ENCODE data around the gene PTGDS. TPM values are rescaled to one million over a fixed set of nuclear protein-coding genes. Genes with fewer than 3 reads are reported as not detected.
A peak's percentile ranks its signal among the peaks of the same experiment; 100 is the strongest.

Gene PTGDS
- total RNA-seq, 1 donor from 2014 or later: 225 TPM

DNA sequence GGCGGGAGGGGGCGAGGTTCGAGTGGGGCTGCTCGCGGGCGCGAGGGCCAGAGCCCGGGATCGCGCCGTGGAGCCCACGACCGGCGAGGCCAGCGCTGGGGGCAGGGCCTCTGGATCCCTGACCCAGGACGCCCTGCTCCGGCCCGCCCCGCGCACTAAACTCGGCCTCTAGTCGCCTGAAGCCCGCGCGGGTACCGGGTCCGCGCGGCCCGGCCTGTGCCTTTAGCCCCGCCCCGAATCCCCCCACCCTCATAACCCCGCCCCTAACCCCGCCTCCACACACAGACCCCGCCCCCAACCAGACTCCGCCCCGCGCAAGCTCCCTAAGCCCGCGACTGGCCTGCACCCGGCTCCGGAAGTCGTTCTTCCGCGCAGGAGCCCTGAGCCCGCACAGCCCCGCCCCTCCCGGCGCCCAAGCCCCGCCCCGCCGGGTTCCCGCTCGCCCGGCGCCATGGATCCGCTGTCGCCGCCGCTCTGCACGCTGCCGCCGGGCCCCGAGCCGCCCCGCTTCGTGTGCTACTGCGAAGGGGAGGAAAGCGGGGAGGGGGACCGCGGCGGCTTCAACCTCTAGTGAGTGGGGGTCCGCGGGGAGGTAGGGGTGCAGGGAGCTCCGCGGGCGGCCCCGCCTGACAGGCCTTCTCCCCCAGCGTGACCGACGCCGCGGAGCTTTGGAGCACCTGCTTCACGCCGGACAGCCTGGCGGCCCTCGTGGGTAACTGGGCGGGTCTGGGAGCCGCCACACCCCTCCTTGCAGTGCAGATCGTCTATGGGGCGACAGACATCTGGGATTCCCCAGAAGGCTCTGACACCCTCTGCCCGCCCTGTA, 14.9 kb downstream of the PTGDS start, which contains the start of gene PAXX:
Gene PAXX, plus strand, starts transcription at position 430 of the 826 bp plus-strand sequence. Its CDS starts 22 bp downstream, at position 452.
- Histone ChIP-seq H3K4me1 (peaks cover 55% of the 10 kb centered on the region), H3K9me3 (no peaks in the 10 kb centered on the region)
- TF ChIP-seq, protein P1, sequence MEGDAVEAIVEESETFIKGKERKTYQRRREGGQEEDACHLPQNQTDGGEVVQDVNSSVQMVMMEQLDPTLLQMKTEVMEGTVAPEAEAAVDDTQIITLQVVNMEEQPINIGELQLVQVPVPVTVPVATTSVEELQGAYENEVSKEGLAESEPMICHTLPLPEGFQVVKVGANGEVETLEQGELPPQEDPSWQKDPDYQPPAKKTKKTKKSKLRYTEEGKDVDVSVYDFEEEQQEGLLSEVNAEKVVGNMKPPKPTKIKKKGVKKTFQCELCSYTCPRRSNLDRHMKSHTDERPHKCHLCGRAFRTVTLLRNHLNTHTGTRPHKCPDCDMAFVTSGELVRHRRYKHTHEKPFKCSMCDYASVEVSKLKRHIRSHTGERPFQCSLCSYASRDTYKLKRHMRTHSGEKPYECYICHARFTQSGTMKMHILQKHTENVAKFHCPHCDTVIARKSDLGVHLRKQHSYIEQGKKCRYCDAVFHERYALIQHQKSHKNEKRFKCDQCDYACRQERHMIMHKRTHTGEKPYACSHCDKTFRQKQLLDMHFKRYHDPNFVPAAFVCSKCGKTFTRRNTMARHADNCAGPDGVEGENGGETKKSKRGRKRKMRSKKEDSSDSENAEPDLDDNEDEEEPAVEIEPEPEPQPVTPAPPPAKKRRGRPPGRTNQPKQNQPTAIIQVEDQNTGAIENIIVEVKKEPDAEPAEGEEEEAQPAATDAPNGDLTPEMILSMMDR (IDR thresholded peaks at IDR 0.05): no peak

DNA sequence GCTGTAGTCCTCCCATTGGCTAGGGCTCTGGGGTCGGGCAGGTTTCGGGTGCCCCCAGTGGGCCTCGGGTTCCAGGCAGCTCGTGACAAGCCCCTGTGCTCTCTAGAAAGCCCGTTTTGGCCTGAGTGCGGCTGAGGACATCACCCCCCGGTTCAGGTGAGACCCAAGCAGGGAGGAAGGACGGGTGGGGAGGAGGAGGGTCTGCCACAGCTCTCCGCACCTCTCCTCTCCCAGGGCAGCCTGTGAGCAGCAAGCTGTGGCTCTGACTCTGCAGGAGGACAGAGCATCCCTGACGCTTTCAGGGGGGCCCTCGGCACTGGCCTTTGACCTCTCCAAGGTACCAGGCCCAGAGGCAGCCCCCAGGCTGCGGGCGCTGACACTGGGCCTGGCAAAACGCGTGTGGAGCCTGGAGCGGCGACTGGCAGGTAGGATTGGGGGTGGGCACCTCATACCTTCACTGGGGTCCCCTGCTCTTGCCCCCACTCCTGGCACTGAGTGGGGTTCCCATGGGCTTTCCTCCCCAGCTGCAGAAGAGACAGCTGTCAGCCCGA, 15.6 kb downstream of the PTGDS start:
- no peak for DNase-seq
- TF ChIP-seq, protein P1 (IDR thresholded peaks at IDR 0.05): no peak
- H3K27me3 ChIP-seq (ENCODE audit: low read depth): no peaks in the 10 kb centered on the region
- H3K4me1 ChIP-seq: peaks cover 60% of the 10 kb centered on the region
- no peaks in the 10 kb centered on the region for H3K9me3 ChIP-seq
- intact Hi-C loops (cut with DNase I): no loop called here
- peak overlapping the region; percentile 90 for H3K4me3 ChIP-seq
- no peak for ATAC-seq
- H3K36me3 ChIP-seq: peaks cover 16% of the 10 kb centered on the region
- H3K27ac ChIP-seq: peak overlapping the region; percentile 85

More for the DNA sequence above, 14.9 kb downstream of the PTGDS start, which contains the start of gene PAXX:
- peak within 1 kb of the TSS; percentile 85 for H3K27ac ChIP-seq
- peak within 1 kb of the TSS; percentile 90 for H3K4me3 ChIP-seq
- intact Hi-C loops (cut with DNase I): no loop called here
- no peaks in the 10 kb centered on the region for H3K27me3 ChIP-seq (ENCODE audit: low read depth)
- peak; percentile 97 for DNase-seq
- peak; percentile 86 to 92 for ATAC-seq
- peaks cover 16% of the 10 kb centered on the region for H3K36me3 ChIP-seq

- Histone ChIP-seq H3K9me3 (no peaks in the 10 kb centered on the region), H3K27ac (no peak overlapping the region), H3K27me3 (ENCODE audit: low read depth) (no peaks in the 10 kb centered on the region), H3K4me3 (no peak overlapping the region), H3K36me3 (peaks cover 16% of the 10 kb centered on the region), H3K4me1 (peaks cover 61% of the 10 kb centered on the region)
- TF ChIP-seq, protein P1 (IDR thresholded peaks at IDR 0.05): no peak
- DNase-seq (no peak), ATAC-seq (no peak)
- intact Hi-C loops (cut with DNase I): no loop called here
These were observed 17.0 kb downstream of the PTGDS start for GRCh38 chr9:136994180-136994887.

DNA sequence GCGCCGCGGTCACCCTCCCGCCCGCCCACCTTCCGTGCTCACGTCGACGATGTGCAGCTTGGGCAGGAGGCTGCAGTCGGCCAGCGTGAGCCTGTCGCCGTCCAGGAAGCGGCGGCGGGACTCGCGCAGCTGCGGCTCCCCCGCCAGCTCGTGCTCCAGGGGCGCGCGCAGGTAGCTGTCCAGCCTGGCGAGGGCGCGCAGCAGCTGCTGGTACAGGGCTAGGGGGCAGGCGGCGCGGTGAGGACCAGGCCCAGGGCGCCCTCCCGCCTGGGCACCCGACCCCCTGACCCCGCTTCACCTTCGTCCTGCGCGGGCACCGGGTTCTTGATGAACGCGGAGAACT, 17.6 kb downstream of the PTGDS start:
- H3K4me3 ChIP-seq: peak overlapping the region; percentile 55
- no peaks in the 10 kb centered on the region for H3K27me3 ChIP-seq (ENCODE audit: low read depth)
- peaks cover 67% of the 10 kb centered on the region for H3K4me1 ChIP-seq
- H3K9me3 ChIP-seq: no peaks in the 10 kb centered on the region
- H3K27ac ChIP-seq: no peak overlapping the region
- peaks cover 16% of the 10 kb centered on the region for H3K36me3 ChIP-seq
- TF ChIP-seq, protein P1 (IDR thresholded peaks at IDR 0.05): no peak
- intact Hi-C loops (cut with DNase I): no loop called here
- ATAC-seq (no peak), DNase-seq (no peak)

GRCh38 chr9:136995362-136995761, 18.1 kb downstream of the PTGDS start:
- ATAC-seq (no peak), DNase-seq (no peak)
- H3K9me3 ChIP-seq: no peaks in the 10 kb centered on the region
- H3K4me3 ChIP-seq: peak overlapping the region; percentile 55
- no peaks in the 10 kb centered on the region for H3K27me3 ChIP-seq (ENCODE audit: low read depth)
- peaks cover 16% of the 10 kb centered on the region for H3K36me3 ChIP-seq
- H3K4me1 ChIP-seq: peaks cover 69% of the 10 kb centered on the region
- intact Hi-C loops (cut with DNase I): no loop called here
- H3K27ac ChIP-seq: peak overlapping the region; percentile 81
- TF ChIP-seq, protein P1 (IDR thresholded peaks at IDR 0.05): no peak

All from lower lobe of right lung (tissue), 2 donors.